Measurements from ENCODE around the gene AKR1B1. TPM values are rescaled to one million over a fixed set of nuclear protein-coding genes. Genes with fewer than 3 reads are reported as not detected.

AKR1B1 gene
- total RNA-seq, 2 experiments from 2014 or later, result 60.6 to 65.5 TPM

GRCh38 chr7:134483296-134483695 lies 24.4 kb upstream of the AKR1B1 start:
- Mint-ChIP-seq H3K4me1 (ENCODE audit: low read depth) (no peaks in the 10 kb centered on the region), H3K4me3 (no peak overlapping the region), H3K27me3 (peaks cover 41% of the 10 kb centered on the region), H3K9me3 (no peaks in the 10 kb centered on the region), H3K36me3 (ENCODE audit: low read depth) (no peaks in the 10 kb centered on the region), H3K27ac (no peak overlapping the region)
- ChIA-PET POLR2A (no interaction called here), CTCF (no interaction called here)
- no peak for DNase-seq
- no peaks in the 10 kb centered on the region for H3K27me3 ChIP-seq (ENCODE audit: control insufficient read depth in 1 of 2, insufficient read depth in 2 of 2, low read length in 2 of 2)
- no peaks in the 10 kb centered on the region for H3K9me3 ChIP-seq (ENCODE audit: control insufficient read depth in 1 of 2, insufficient read depth in 1 of 2, low read length in 2 of 2)
- ATAC-seq (ENCODE audit: poor library complexity), result no peak
- H3K4me3 ChIP-seq (ENCODE audit: low read length), result no peak overlapping the region
- no peak for TF ChIP-seq CTCF (IDR thresholded peaks at IDR 0.05)
- H3K4me1 ChIP-seq (ENCODE audit: insufficient read depth, low read length), result no peaks in the 10 kb centered on the region
- intact Hi-C loops (cut with DNase I, micrococcal nuclease), result no loop called here
- no peak overlapping the region for H3K27ac ChIP-seq (ENCODE audit: low read depth in 1 of 2, low read length in 2 of 2)
- H3K36me3 ChIP-seq (ENCODE audit: insufficient read depth, low read length), result no peaks in the 10 kb centered on the region

- Mint-ChIP-seq H3K4me1 (ENCODE audit: low read depth) (no peaks in the 10 kb centered on the region), H3K36me3 (ENCODE audit: low read depth) (no peaks in the 10 kb centered on the region), H3K9me3 (no peaks in the 10 kb centered on the region), H3K4me3 (no peak overlapping the region), H3K27me3 (peaks cover 39% of the 10 kb centered on the region), H3K27ac (no peak overlapping the region)
- no peaks in the 10 kb centered on the region for H3K4me1 ChIP-seq (ENCODE audit: insufficient read depth, low read length)
- no peaks in the 10 kb centered on the region for H3K9me3 ChIP-seq (ENCODE audit: control insufficient read depth in 1 of 2, insufficient read depth in 1 of 2, low read length in 2 of 2)
- no peak overlapping the region for H3K27ac ChIP-seq (ENCODE audit: low read depth in 1 of 2, low read length in 2 of 2)
- DNase-seq (no peak), ATAC-seq (ENCODE audit: poor library complexity) (no peak)
- no peak overlapping the region for H3K4me3 ChIP-seq (ENCODE audit: low read length)
- no peaks in the 10 kb centered on the region for H3K27me3 ChIP-seq (ENCODE audit: control insufficient read depth in 1 of 2, insufficient read depth in 2 of 2, low read length in 2 of 2)
- POLR2A ChIA-PET, result interaction anchor here (1.1 kb wide), 1 partner anchor 24 kb away, joined by 3 read pairs; the partner anchor contains the start of gene AKR1B1
- intact Hi-C loops (cut with DNase I, micrococcal nuclease), result no loop called here
- no peak for TF ChIP-seq CTCF (IDR thresholded peaks at IDR 0.05)
- no peaks in the 10 kb centered on the region for H3K36me3 ChIP-seq (ENCODE audit: insufficient read depth, low read length)
- CTCF ChIA-PET, result no interaction called here
Observed at GRCh38 chr7:134482858-134483257, 24.0 kb upstream of the AKR1B1 start.

GRCh38 chr7:134481167-134481566 lies 22.3 kb upstream of the AKR1B1 start:
- ChIA-PET CTCF (interaction anchor here (3.8 kb wide), 1 partner anchor 23 kb away, joined by 10 read pairs; the partner anchor contains the start of gene AKR1B1), POLR2A (interaction anchor here (0.9 to 1.5 kb wide), 2 partner anchors 22 to 35 kb away, joined by 3 read pairs; no protein-coding TSS in a partner anchor)
- no peak for ATAC-seq (ENCODE audit: poor library complexity)

More at GRCh38 chr7:134481167-134481566, 22.3 kb upstream of the AKR1B1 start:
- no peak for DNase-seq
- Histone ChIP-seq H3K4me1 (ENCODE audit: insufficient read depth, low read length) (no peaks in the 10 kb centered on the region), H3K27me3 (ENCODE audit: control insufficient read depth in 1 of 2, insufficient read depth in 2 of 2, low read length in 2 of 2) (no peaks in the 10 kb centered on the region), H3K27ac (ENCODE audit: low read depth in 1 of 2, low read length in 2 of 2) (no peak overlapping the region), H3K9me3 (ENCODE audit: control insufficient read depth in 1 of 2, insufficient read depth in 1 of 2, low read length in 2 of 2) (no peaks in the 10 kb centered on the region), H3K4me3 (ENCODE audit: low read length) (no peak overlapping the region), H3K36me3 (ENCODE audit: insufficient read depth, low read length) (no peaks in the 10 kb centered on the region)
- intact Hi-C loops (cut with DNase I, micrococcal nuclease), result no loop called here
- TF ChIP-seq CTCF (IDR thresholded peaks at IDR 0.05), result no peak
- no peak overlapping the region for H3K27ac Mint-ChIP-seq
- H3K27me3 Mint-ChIP-seq, result peaks cover 30% of the 10 kb centered on the region
- no peak overlapping the region for H3K4me3 Mint-ChIP-seq
- no peaks in the 10 kb centered on the region for H3K9me3 Mint-ChIP-seq
- no peaks in the 10 kb centered on the region for H3K36me3 Mint-ChIP-seq (ENCODE audit: low read depth)
- no peaks in the 10 kb centered on the region for H3K4me1 Mint-ChIP-seq (ENCODE audit: low read depth)
